GM18870 (cell line): ENCODE data around the gene TMEM80.
"Not testable (repeated sequence)": the region's sequence is repeated elsewhere in the genome, so short reads cannot be mapped to it uniquely, and the experiment has no call there.

Experiments
- ATAC-seq: cut with Tn5 transposase; IDR thresholded peaks from one replicate; pipeline ENCODE4 v1.9.1; 2021; ENCODE audit warnings: moderate library complexity; ENCODE audit not compliant: unreplicated experiment

TMEM80 gene

DNA sequence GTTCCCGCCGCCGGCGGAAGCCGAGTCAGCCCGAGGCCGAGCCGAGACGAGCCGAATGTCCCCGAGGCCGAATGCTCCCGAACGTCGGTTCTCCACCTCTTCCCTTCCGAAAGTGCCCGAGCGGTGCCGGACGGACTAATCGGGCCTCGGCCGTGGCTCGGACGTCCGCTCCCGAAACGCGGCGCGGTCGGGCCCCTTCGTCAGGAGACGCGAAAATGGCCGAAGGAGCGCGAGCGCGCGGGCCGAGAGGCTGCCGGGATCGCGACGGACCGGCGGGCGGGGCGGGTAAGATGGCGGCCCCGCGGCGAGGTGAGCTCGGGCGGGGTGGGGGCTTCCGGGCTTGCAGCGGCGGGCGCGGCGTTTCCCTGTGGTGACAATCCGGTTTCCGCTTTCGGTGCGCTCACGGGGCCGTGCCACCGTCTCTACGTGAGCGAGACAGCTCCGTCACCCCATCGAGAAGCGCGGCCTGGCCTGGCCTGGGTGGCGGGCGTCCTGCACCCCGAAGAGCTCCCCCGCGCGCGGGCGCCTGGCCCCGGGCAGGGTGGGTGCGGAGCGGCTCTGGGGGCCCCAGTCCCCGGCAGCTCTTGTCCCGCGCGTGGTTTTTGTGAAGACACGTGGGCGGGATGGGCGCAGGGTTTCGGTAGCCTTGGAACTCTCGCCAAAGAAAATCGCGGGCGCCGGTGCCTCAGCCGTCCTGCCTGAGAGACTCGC is at the start of gene TMEM80:
TMEM80 (plus strand) TSS at position 279 of the 711 bp plus-strand sequence; CDS start at position 291, 12 bp downstream.
- peak; percentile 74 for ATAC-seq

- no peak for ATAC-seq
Observed at GRCh38 chr11:646214-646613, 49.4 kb upstream of the TMEM80 start.

DNA sequence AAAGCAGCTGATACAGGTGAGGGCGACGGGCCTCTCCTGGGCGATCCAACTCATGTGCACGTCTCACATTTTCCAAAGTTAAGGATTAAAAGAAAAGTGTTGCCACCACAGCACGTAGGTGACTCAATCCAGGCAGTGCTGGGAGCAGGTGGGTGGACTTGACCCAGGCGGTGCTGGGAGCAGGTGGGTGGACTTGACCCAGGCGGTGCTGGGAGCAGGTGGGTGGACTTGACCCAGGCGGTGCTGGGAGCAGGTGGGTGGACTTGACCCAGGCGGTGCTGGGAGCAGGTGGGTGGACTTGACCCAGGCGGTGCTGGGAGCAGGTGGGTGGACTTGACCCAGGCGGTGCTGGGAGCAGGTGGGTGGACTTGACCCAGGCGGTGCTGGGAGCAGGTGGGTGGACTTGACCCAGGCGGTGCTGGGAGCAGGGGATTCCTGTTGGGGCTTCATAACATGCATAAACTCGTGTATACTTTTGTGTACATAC is 47.9 kb upstream of the TMEM80 start:
- ATAC-seq, result not testable (repeated sequence)

DNA sequence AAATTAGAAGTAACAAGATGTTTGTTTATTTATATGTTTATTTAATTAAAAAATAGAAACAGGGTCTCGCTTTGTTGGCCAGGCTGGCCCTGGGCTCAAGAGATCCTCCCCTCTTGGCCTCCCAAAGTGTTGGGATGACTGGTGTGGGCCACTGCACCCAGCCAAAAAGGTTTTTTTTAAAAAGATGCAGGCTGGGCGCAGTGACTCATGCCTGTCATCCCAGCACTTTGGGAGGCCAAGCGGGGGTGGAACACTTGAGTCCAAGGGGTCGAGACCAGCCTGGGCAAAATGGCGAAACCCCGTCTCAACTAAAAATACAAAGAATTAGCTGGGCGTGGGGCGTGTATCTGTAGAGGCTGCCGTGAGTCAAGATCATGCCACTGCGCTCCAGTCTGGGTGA is 45.1 kb upstream of the TMEM80 start:
- no peak for ATAC-seq

- not testable (repeated sequence) for ATAC-seq
Observed at GRCh38 chr11:653136-653535, 42.5 kb upstream of the TMEM80 start.

- ATAC-seq, result no peak
Observed at GRCh38 chr11:653837-654236, 41.8 kb upstream of the TMEM80 start.

- not testable (repeated sequence) for ATAC-seq
Observed at GRCh38 chr11:654444-654843, 41.2 kb upstream of the TMEM80 start.

GRCh38 chr11:655036-655726 is 40.4 kb upstream of the TMEM80 start:
- no peak for ATAC-seq

GRCh38 chr11:656426-656825 is 39.2 kb upstream of the TMEM80 start:
- no peak for ATAC-seq

GRCh38 chr11:656866-657265 is 38.8 kb upstream of the TMEM80 start:
- no peak for ATAC-seq

DNA sequence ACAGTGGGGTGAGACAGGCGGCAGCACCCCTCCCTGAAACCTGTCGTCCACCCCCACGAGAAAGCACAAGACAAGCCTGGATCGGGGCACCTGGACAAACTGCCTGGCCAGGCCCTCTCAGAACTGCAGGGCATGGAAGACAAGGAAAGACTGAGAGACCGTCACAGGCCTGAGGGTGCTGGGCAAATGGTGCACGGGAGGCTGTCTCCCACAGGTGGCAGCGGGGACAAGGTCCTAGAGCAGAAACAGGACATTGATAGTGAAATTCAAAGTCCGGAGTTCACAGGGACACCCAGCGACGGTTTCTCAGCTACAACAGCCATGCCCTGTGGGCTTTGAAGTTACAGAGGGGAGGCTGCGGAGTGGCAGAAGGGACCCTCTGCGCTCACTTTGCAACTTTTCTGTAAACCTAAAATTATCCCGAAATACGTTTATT is 37.9 kb upstream of the TMEM80 start:
- no peak for ATAC-seq

DNA sequence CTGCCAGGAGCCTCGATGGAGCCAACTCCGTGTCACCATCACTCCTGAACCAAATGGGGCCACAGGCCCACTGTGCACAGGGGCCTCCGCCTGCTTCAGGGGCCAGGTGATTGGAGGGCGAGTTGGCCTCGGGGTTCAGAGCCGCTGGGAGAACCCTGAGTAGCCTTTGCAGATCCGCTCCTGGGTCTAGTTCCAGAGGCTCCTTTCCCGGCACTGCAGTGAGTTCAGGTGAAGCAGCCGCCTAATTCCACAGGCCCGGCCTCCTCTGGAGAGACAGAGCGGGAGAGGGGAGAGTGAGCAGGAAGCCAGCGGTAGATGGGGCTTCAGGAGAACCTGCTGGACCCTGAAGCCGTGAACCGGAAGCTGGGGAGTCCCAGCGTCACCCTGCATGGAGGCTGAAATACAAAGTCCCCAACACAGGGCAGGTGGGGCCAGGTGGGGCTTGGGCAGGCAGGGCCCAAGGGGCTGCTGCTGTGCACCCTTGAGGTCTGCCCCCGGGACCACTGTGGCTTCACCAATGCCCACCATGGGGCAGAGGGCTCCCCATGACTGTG is 36.0 kb upstream of the TMEM80 start:
- no peak for ATAC-seq

DNA sequence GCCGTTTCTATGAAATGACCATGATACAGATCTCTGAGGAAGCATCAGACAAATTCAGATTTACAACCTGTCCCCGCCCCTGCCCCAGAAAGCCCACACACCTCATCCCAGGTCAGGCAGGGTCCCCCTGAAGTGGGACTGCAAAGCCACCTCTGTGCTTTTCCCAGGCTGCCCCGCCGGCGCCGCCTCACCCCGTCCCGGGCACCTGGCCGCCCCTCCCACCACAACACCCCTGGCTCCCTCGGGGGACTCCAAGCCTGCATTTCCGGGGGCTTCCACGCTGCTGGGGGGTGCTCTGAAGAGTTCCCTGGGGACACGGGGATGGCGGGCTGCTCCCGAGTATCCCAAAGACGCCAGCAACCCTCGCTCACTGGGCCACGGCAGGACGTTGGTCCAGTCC is 35.3 kb upstream of the TMEM80 start:
- no peak for ATAC-seq

- no peak for ATAC-seq
Observed at GRCh38 chr11:660681-661444, 34.8 kb upstream of the TMEM80 start.

DNA sequence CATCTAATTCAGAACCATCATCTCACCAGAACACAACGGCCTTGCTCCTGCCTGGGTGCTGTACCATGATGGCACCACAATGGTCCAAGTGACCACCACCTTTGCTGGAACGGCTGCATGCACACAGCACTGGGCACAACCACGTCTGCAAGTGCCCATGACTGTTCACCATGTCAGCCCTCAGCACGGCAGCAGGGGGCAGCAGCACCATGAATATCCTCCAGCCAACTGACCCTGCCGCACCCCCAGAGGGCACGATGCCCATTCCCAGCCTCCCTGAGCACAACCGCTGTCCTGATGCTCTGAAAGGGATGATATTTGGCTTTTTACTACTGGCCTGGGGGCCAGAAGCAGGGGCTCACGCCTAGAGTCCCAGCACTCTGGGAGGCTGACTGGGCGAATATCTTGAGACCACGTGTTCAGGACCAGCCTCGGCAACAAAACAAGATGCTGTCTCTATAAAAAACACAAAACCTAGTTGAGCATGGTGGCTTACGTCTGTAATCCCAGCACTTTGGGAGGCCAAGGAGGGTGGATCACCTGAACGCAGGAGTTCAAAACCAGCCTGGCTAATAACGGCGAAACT is 32.8 kb upstream of the TMEM80 start:
- ATAC-seq, result no peak

- no peak for ATAC-seq
Observed at GRCh38 chr11:665062-665703, 30.4 kb upstream of the TMEM80 start.

GRCh38 chr11:665704-666281 is 29.8 kb upstream of the TMEM80 start:
- ATAC-seq, result no peak

DNA sequence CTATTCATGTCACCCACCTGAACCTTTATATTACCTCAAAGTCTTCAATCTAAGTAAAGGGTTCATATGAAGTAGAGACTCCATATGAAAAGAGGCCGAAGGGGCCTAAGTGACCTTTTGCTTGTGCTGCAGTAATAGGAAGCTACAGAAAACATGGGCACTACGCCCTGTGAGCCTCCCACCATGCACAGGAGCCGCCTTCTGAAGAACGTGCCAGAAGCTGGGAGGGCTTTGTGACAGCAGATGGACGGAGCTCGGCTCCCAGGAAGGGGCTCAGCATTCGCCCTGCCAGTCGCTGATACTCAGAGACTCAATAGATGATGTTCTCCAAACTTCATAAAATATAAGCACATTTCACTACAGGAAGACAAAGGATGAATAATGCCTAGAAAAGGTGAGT is 21.8 kb upstream of the TMEM80 start:
- ATAC-seq, result no peak

GRCh38 chr11:674406-674805 is 21.2 kb upstream of the TMEM80 start:
- ATAC-seq, result no peak

- ATAC-seq, result no peak
Observed at GRCh38 chr11:678297-678696, 17.3 kb upstream of the TMEM80 start.
